DND-41 (cell line): ENCODE data around the gene SDCBP2.

Source experiments
- ATAC-seq: fragments of 200-7000 bp; cut with Tn5 transposase; 3 replicates; pipeline ENCODE4 v1.9.1; 2021; ENCODE audit warnings: low read depth; ENCODE audit not compliant: insufficient read depth
- DNase-seq: peaks from one replicate; pipeline ENCODE4 v3.0.0-alpha.2; 2020
- H2AFZ ChIP-seq: 2 replicates; pipeline ENCODE4 v1.6.0; 2012; ENCODE audit warnings: low read depth, low read length
- H3K27ac ChIP-seq: 2 replicates; pipeline ENCODE4 v1.5.1; 2012; ENCODE audit warnings: low read length, inconsistent platforms
- H3K27me3 ChIP-seq: fragments of 200-600 bp; sonication (generic); 2 replicates; pipeline ENCODE4 v1.6.0; 2012; ENCODE audit warnings: low read length, mild to moderate bottlenecking, inconsistent platforms; ENCODE audit not compliant: insufficient read depth, poor library complexity
- H3K36me3 ChIP-seq: 2 replicates; pipeline ENCODE4 v1.5.1; 2012; ENCODE audit warnings: low read length, inconsistent platforms; ENCODE audit not compliant: insufficient read depth
- H3K4me1 ChIP-seq: 2 replicates; pipeline ENCODE4 v1.5.1; 2012; ENCODE audit warnings: mild to moderate bottlenecking, low read length; ENCODE audit not compliant: insufficient read depth
- H3K4me2 ChIP-seq: 2 replicates; pipeline ENCODE4 v1.6.0; 2012; ENCODE audit warnings: mild to moderate bottlenecking, moderate library complexity, low read length, inconsistent platforms; ENCODE audit not compliant: insufficient read depth
- H3K4me3 ChIP-seq, 2 experiments: fragments of 200-600 bp in 1 of 2; shearing (Covaris generic) in 1 of 2; 2 replicates each; pipeline ENCODE4 v1.5.1; 2012 to 2016; ENCODE audit warnings: inconsistent platforms in 2 of 2, low read length in 2 of 2, mild to moderate bottlenecking in 2 of 2, low read depth in 1 of 2, moderate library complexity in 1 of 2
- H3K79me2 ChIP-seq: 2 replicates; pipeline ENCODE4 v1.6.0; 2012; ENCODE audit warnings: low read length, inconsistent platforms; ENCODE audit not compliant: insufficient read depth
- H3K9ac ChIP-seq: 2 replicates; pipeline ENCODE4 v1.6.0; 2012; ENCODE audit warnings: low read depth, mild to moderate bottlenecking, inconsistent platforms, low read length, moderate library complexity
- H3K9me3 ChIP-seq: 2 replicates; pipeline ENCODE4 v1.5.1; 2012; ENCODE audit warnings: low read length, moderate library complexity, mild to moderate bottlenecking, inconsistent platforms; ENCODE audit not compliant: insufficient read depth, severe bottlenecking
- H4K20me1 ChIP-seq: 2 replicates; pipeline ENCODE4 v1.6.0; 2012; ENCODE audit warnings: low read length; ENCODE audit not compliant: insufficient read depth
- EZH2 ChIP-seq: IDR thresholded peaks from 3 replicates; pipeline ENCODE4 v1.6.1; 2012; ENCODE audit warnings: borderline replicate concordance, low read depth, mild to moderate bottlenecking, moderate library complexity, low read length, inconsistent platforms; ENCODE audit not compliant: severe bottlenecking
- TF ChIP-seq, protein P1 (sequence below): IDR thresholded peaks from 2 replicates; pipeline ENCODE4 v1.5.1; 2012; ENCODE audit warnings: borderline replicate concordance, low read length, moderate library complexity, mild to moderate bottlenecking; ENCODE audit not compliant: poor library complexity, severe bottlenecking; ENCODE audit errors: extremely low read depth

SDCBP2 gene

DNA sequence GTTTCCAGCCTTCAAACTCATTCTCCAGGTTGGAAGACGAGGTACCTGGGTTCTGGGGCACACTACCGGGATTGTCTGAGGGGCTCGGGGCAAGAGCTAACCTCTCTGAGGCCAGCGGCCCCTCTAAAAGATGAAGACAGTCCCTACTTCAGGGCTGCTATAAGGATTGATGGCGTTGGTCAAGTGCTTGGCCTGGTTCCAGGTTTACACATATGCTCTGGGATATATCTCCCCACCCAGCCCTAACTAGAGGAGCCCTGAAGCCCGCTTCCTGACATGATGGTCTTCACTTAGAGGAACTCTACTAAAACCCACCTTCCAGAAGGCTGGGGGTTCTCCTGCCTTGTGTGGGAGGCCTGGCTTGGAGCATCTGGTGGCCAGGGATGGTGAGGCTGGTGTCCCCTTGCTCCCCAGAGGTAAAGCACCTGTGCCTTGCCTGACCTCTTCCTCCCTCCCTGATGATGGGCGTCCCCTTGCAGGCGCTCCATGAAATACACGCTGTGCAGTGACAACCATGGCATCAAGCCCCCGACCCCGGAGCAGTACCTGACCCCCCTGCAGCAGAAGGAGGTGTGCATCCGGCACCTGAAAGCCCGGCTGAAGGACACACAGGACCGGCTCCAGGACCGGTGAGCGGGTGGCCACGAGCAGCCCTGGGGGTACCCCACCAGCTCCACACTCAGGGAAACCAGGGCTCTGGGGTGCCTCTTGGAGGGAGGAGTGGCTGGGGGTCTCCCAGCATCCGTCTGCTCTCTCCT is 28.7 kb downstream of the SDCBP2 start:
- H3K79me2 ChIP-seq: no peaks in the 10 kb centered on the region
- H3K4me2 ChIP-seq: no peak overlapping the region
- H2AFZ ChIP-seq: no peak overlapping the region
- peak overlapping the region; percentile 24; the same call in 1 of the 2 replicates for H3K27ac ChIP-seq
- no peak overlapping the region for H3K9ac ChIP-seq
- DNase-seq (no peak), ATAC-seq (no peak)
- no peak overlapping the region for H3K4me3 ChIP-seq
- no peak for TF ChIP-seq EZH2
- TF ChIP-seq, protein P1, sequence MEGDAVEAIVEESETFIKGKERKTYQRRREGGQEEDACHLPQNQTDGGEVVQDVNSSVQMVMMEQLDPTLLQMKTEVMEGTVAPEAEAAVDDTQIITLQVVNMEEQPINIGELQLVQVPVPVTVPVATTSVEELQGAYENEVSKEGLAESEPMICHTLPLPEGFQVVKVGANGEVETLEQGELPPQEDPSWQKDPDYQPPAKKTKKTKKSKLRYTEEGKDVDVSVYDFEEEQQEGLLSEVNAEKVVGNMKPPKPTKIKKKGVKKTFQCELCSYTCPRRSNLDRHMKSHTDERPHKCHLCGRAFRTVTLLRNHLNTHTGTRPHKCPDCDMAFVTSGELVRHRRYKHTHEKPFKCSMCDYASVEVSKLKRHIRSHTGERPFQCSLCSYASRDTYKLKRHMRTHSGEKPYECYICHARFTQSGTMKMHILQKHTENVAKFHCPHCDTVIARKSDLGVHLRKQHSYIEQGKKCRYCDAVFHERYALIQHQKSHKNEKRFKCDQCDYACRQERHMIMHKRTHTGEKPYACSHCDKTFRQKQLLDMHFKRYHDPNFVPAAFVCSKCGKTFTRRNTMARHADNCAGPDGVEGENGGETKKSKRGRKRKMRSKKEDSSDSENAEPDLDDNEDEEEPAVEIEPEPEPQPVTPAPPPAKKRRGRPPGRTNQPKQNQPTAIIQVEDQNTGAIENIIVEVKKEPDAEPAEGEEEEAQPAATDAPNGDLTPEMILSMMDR: no peak
- no peaks in the 10 kb centered on the region for H3K36me3 ChIP-seq
- peaks cover 14% of the 10 kb centered on the region for H3K4me1 ChIP-seq
- no peaks in the 10 kb centered on the region for H3K9me3 ChIP-seq
- no peaks in the 10 kb centered on the region for H3K27me3 ChIP-seq
- no peaks in the 10 kb centered on the region; the same call in 1 of the 2 replicates for H4K20me1 ChIP-seq

DNA sequence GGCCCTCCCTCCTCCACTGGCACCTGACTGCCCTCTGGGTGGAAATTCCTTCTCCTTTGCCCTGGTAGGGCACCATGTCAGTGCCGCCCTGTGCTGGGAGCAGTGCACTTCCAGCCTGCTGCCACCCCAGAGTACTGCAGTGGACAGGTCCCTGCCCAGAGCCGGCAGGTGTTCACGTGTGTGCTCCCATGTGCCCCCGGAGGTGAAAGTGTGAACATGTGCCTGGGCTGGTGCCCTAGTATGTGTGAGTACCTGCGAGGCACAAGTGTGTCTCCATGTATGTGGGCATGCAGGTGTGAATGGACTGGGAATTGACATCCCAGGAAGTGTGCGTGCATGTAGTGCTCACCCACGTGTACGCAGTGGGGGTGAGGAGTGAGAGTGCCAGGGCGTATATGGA is 29.4 kb downstream of the SDCBP2 start:
- no peak overlapping the region for H3K4me2 ChIP-seq
- H3K27me3 ChIP-seq: no peaks in the 10 kb centered on the region
- H3K4me3 ChIP-seq: no peak overlapping the region
- peak; percentile 38 for DNase-seq
- no peaks in the 10 kb centered on the region for H3K79me2 ChIP-seq
- H2AFZ ChIP-seq: no peak overlapping the region
- H4K20me1 ChIP-seq: no peaks in the 10 kb centered on the region; the same call in 1 of the 2 replicates
- H3K9me3 ChIP-seq: no peaks in the 10 kb centered on the region
- no peaks in the 10 kb centered on the region for H3K36me3 ChIP-seq
- no peak for TF ChIP-seq EZH2
- TF ChIP-seq, protein P1: peak; percentile 57
- H3K27ac ChIP-seq: no peak overlapping the region
- H3K9ac ChIP-seq: no peak overlapping the region
- peak; percentile 48 for ATAC-seq
- peaks cover 14% of the 10 kb centered on the region for H3K4me1 ChIP-seq

DNA sequence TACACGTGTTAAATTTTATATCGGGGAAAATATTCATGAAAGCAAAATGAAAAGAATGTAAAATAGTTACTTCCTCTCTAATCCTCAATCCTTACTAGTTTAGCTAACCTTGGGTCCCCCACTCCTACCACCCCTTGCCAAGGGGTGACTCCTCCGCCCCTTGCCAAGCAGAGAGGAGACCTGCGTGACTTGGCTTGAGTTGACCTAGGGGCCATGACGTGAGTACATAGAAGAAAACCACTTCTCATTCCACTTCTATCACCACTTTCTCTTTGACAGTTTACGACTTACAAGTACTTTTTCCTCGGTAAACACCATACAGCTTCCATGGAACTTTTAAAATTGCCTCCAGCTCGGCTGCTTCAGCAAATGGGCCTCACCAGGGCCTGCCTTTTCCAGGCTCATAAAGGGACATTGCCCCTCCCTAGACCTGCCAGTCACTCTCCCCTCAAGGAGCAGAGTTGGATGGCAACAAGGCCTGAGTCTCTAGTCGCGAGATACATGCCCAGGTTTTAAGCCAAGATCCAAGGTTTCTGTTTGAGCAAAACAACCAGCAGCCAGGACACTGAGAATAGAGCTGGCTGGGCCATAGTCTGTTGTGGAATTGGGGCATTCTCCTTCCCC is 29.9 kb downstream of the SDCBP2 start:
- no peak overlapping the region for H2AFZ ChIP-seq
- ATAC-seq (no peak), DNase-seq (no peak)
- H3K79me2 ChIP-seq: no peaks in the 10 kb centered on the region
- H4K20me1 ChIP-seq: peaks cover 2% of the 10 kb centered on the region; the same call in 1 of the 2 replicates
- no peaks in the 10 kb centered on the region for H3K36me3 ChIP-seq
- no peak overlapping the region for H3K27ac ChIP-seq
- no peak overlapping the region for H3K9ac ChIP-seq
- no peak overlapping the region for H3K4me3 ChIP-seq
- H3K4me1 ChIP-seq: peaks cover 14% of the 10 kb centered on the region
- no peaks in the 10 kb centered on the region for H3K9me3 ChIP-seq
- no peak overlapping the region for H3K4me2 ChIP-seq
- no peaks in the 10 kb centered on the region for H3K27me3 ChIP-seq
- TF ChIP-seq, protein P1: no peak
- TF ChIP-seq EZH2: no peak
